MV-4-11 (cell line): Measurements from ENCODE around the gene KCNH8.
A peak's percentile ranks its signal among the peaks of the same experiment; 100 is the strongest.

Source experiments
- DNase-seq: peaks from one replicate; lab custom pipeline; 2025; lab: John Stamatoyannopoulos, UW

Gene KCNH8

GRCh38 chr3:19487386-19487785 is 339.1 kb downstream of the KCNH8 start:
- DNase-seq, result no peak

- DNase-seq, result no peak
Measured at GRCh38 chr3:19488939-19489338, 340.6 kb downstream of the KCNH8 start.

GRCh38 chr3:19489936-19490335 is 341.6 kb downstream of the KCNH8 start:
- DNase-seq, result no peak

- DNase-seq, result no peak
Measured at GRCh38 chr3:19506171-19506570, 357.9 kb downstream of the KCNH8 start.

- no peak for DNase-seq
Measured at GRCh38 chr3:19522305-19522704, 374.0 kb downstream of the KCNH8 start.

GRCh38 chr3:19526071-19526470 is 377.8 kb downstream of the KCNH8 start:
- no peak for DNase-seq

GRCh38 chr3:19527746-19528145 is 379.4 kb downstream of the KCNH8 start:
- DNase-seq, result no peak

- no peak for DNase-seq
Measured at GRCh38 chr3:19531426-19531825, 383.1 kb downstream of the KCNH8 start.

GRCh38 chr3:19539518-19540392 is 391.4 kb downstream of the KCNH8 start:
- peak; percentile 79 for DNase-seq

GRCh38 chr3:19540464-19540863 is 392.2 kb downstream of the KCNH8 start:
- DNase-seq, result no peak

- no peak for DNase-seq
Measured at GRCh38 chr3:19541284-19541683, 393.0 kb downstream of the KCNH8 start.

- peak; percentile 28 for DNase-seq
Measured at GRCh38 chr3:19543212-19543841, 395.0 kb downstream of the KCNH8 start.

GRCh38 chr3:19547665-19548464 is 399.6 kb downstream of the KCNH8 start:
- no peak for DNase-seq

- peak; percentile 40 for DNase-seq
Measured at GRCh38 chr3:19559724-19560442, 411.6 kb downstream of the KCNH8 start.

GRCh38 chr3:19573644-19574043 is 425.3 kb downstream of the KCNH8 start:
- no peak for DNase-seq

GRCh38 chr3:19574268-19574667 is 426.0 kb downstream of the KCNH8 start:
- DNase-seq, result no peak

GRCh38 chr3:19576343-19576742 is 428.0 kb downstream of the KCNH8 start:
- no peak for DNase-seq
